SJSA1 (cell line): ENCODE results near the gene ZBTB16. TPM values are rescaled to one million over a fixed set of nuclear protein-coding genes. Genes with fewer than 3 reads are reported as not detected.

ENCODE experiments used
- DNase-seq, 2 experiments: peaks; one replicate each; pipeline ENCODE4 v3.0.0-alpha.2; 2015 to 2020; ENCODE audit warnings: low spot score in 2 of 2, low read depth in 1 of 2
- H3K27ac ChIP-seq: fragments of 250-450 bp; sonication (Bioruptor Pico); 2 replicates; pipeline ENCODE4 v1.5.1; 2020; ENCODE audit warnings: mild to moderate bottlenecking, moderate library complexity
- H3K27me3 ChIP-seq: fragments of 250-450 bp; sonication (Bioruptor Pico); replicated peaks from 2 replicates; pipeline ENCODE4 v1.5.1; 2020; ENCODE audit warnings: mild to moderate bottlenecking, moderate library complexity
- H3K36me3 ChIP-seq: fragments of 250-450 bp; sonication (Bioruptor Pico); 2 replicates; pipeline ENCODE4 v1.5.1; 2020; ENCODE audit warnings: mild to moderate bottlenecking
- H3K4me1 ChIP-seq: fragments of 250-450 bp; sonication (Bioruptor Pico); replicated peaks from 2 replicates; pipeline ENCODE4 v1.6.1; 2021; ENCODE audit warnings: mild to moderate bottlenecking
- H3K4me3 ChIP-seq: fragments of 250-450 bp; sonication (Bioruptor Pico); 2 replicates; pipeline ENCODE4 v1.5.1; 2020; ENCODE audit warnings: mild to moderate bottlenecking
- H3K9me3 ChIP-seq: fragments of 250-450 bp; sonication (Bioruptor Pico); replicated peaks from 2 replicates; pipeline ENCODE4 v1.5.1; 2020; ENCODE audit warnings: mild to moderate bottlenecking
- total RNA-seq: library from RNA; depleted of rRNA; stranded (reverse); fragments of >200 nt; shearing (Covaris generic); gene quantifications from 2 replicates; pipeline ENCODE4 v1.2.3, GENCODE V29; 2014

ZBTB16 gene
- total RNA-seq, 1 experiment from 2014 or later: not detected

GRCh38 chr11:114208377-114208776, 148.9 kb downstream of the ZBTB16 start:
- Histone ChIP-seq H3K36me3 (no peaks in the 10 kb centered on the region), H3K27me3 (no peaks in the 10 kb centered on the region), H3K9me3 (no peaks in the 10 kb centered on the region), H3K27ac (no peak overlapping the region), H3K4me1 (no peaks in the 10 kb centered on the region), H3K4me3 (no peak overlapping the region)
- no peak for DNase-seq

GRCh38 chr11:114209343-114209742, 149.8 kb downstream of the ZBTB16 start:
- no peak for DNase-seq
- H3K4me3 ChIP-seq: no peak overlapping the region
- H3K9me3 ChIP-seq: no peaks in the 10 kb centered on the region

GRCh38 chr11:114209904-114210303, 150.4 kb downstream of the ZBTB16 start:
- DNase-seq: no peak
- H3K9me3 ChIP-seq: no peaks in the 10 kb centered on the region
- no peaks in the 10 kb centered on the region for H3K36me3 ChIP-seq

More at GRCh38 chr11:114209343-114209742, 149.8 kb downstream of the ZBTB16 start:
- Histone ChIP-seq H3K27me3 (no peaks in the 10 kb centered on the region), H3K36me3 (no peaks in the 10 kb centered on the region), H3K27ac (no peak overlapping the region), H3K4me1 (no peaks in the 10 kb centered on the region)

DNA sequence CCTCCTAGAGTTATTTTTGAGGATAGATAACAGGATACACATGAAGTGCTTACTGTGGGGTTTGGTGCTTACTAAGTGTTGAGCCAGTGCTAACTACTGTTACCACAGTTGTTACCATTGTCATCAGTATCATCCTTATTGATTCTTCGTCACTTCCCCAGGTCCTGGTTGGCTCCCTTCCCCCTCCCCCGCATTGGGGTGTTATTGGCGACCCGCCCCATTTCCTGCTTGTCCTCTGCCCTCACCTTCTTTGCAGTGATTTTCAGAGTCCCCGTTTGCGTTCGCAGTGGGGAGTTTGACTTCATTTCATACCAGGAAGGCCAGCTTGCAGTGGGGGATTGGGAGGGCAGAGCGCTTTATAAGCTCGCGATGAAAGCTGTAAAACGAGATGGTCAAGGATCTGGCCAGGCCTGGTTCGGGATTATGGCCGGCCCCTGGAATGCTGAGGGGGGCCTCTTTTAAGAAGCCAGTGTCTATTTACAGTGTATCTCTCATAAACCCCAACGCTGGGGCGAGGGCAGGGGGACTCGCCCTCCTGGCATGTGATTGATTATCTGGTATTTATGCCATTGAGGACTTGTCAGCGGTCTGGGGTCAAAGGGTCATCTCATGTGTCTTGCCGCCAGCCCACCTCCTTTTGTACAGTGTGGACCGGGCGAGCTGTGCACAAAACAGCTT, 152.1 kb downstream of the ZBTB16 start:
- H3K27me3 ChIP-seq: no peaks in the 10 kb centered on the region
- no peaks in the 10 kb centered on the region for H3K9me3 ChIP-seq
- H3K4me1 ChIP-seq: no peaks in the 10 kb centered on the region
- DNase-seq: no peak
- H3K27ac ChIP-seq: no peak overlapping the region
- no peaks in the 10 kb centered on the region for H3K36me3 ChIP-seq
- H3K4me3 ChIP-seq: no peak overlapping the region

More at GRCh38 chr11:114209904-114210303, 150.4 kb downstream of the ZBTB16 start:
- no peaks in the 10 kb centered on the region for H3K27me3 ChIP-seq
- no peaks in the 10 kb centered on the region for H3K4me1 ChIP-seq
- H3K27ac ChIP-seq: no peak overlapping the region
- no peak overlapping the region for H3K4me3 ChIP-seq

DNA sequence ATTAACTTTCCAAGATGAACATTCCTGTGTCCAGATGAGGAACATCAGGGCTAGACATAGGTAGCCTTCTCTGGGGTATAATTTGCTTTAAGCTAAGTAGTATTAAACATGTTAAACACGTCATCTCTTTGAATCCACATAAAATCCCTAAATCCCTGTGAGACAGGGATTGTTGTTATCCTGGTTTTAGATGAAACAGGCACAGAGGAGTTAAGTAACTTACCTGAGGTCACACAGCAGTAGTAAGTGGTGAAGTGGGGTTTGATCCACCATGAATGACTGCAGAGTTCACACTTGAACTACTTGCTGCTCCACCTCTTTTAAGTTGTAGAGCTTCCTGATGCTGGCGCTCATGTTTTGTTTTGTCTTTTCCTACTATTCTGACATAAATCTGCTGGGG, 154.1 kb downstream of the ZBTB16 start:
- H3K27ac ChIP-seq: no peak overlapping the region
- no peak for DNase-seq
- no peaks in the 10 kb centered on the region for H3K27me3 ChIP-seq
- no peaks in the 10 kb centered on the region for H3K9me3 ChIP-seq
- no peak overlapping the region for H3K4me3 ChIP-seq
- H3K4me1 ChIP-seq: no peaks in the 10 kb centered on the region
- H3K36me3 ChIP-seq: no peaks in the 10 kb centered on the region

- H3K4me1 ChIP-seq: no peaks in the 10 kb centered on the region
- H3K9me3 ChIP-seq: no peaks in the 10 kb centered on the region
- no peak overlapping the region for H3K27ac ChIP-seq
- DNase-seq: no peak
- no peaks in the 10 kb centered on the region for H3K27me3 ChIP-seq
- H3K4me3 ChIP-seq: no peak overlapping the region
- no peaks in the 10 kb centered on the region for H3K36me3 ChIP-seq
Observed at GRCh38 chr11:114215428-114215827, 155.9 kb downstream of the ZBTB16 start.

DNA sequence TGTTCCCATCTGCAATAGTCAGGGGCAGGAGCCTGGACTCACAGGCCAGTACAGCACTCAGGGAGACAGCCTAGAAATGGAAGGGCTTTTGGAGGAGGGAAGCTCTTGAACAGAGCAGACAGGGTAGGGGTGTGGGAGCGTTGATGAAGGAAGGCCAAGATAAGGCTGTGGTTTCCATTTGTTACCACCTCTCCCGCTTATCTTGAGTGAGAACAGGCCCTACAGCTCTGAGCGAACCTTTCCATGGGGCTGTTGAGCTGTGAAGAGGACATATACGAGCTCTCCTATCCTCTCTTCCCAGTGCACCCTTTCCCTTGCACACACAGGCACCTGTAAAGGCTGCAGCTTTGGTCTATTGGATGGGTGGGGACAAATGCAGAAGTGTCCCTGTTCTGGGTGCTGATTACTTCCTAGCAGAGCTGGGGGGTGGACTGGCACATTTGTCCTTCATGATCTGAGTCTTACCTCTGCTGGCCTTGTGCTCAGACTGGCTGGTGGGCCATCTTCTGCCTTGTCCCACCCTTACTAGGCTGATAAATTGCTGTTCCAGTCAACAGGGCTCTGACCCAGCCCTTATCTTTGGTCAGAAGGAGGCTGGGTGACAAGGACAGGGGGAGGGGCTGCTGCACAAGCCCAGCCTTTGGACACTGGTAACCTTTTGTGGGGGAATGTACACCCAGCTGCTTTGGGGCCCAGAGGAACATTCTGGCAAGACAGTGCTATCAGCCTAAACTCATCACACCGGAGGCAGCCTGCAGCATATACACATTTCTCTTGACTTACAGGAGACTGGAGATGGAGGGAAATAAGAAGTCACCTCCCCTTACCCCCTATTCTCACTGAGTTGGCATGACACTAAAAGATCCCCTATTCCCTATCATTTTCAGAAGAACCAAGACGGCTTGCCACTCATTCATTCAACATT, 156.6 kb downstream of the ZBTB16 start:
- Histone ChIP-seq H3K36me3 (no peaks in the 10 kb centered on the region), H3K9me3 (no peaks in the 10 kb centered on the region), H3K27me3 (no peaks in the 10 kb centered on the region), H3K4me3 (no peak overlapping the region), H3K4me1 (no peaks in the 10 kb centered on the region), H3K27ac (no peak overlapping the region)
- no peak for DNase-seq

DNA sequence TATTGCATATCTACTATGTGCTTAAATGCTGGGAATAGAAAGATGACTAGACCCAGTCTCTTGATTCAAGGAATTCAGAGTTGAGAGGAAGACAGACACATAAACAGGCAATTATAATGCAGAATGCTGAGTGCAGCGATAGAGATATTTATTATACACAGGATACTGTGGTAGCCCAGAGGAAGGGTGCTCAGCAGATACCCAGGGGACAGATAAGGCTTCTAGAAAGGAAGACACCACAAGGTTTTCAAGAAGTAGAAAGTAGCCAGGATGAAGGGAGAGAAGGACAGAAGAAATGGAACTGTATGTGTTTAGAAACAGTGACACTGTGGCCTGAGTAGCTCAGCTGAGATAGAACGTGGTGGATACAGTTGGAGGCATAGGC, 157.3 kb downstream of the ZBTB16 start:
- H3K36me3 ChIP-seq: no peaks in the 10 kb centered on the region
- DNase-seq: no peak
- H3K9me3 ChIP-seq: no peaks in the 10 kb centered on the region
- H3K27ac ChIP-seq: no peak overlapping the region
- no peaks in the 10 kb centered on the region for H3K27me3 ChIP-seq
- no peaks in the 10 kb centered on the region for H3K4me1 ChIP-seq
- H3K4me3 ChIP-seq: no peak overlapping the region

- H3K36me3 ChIP-seq: no peaks in the 10 kb centered on the region
Observed at GRCh38 chr11:114218508-114218907, 159.0 kb downstream of the ZBTB16 start.

DNA sequence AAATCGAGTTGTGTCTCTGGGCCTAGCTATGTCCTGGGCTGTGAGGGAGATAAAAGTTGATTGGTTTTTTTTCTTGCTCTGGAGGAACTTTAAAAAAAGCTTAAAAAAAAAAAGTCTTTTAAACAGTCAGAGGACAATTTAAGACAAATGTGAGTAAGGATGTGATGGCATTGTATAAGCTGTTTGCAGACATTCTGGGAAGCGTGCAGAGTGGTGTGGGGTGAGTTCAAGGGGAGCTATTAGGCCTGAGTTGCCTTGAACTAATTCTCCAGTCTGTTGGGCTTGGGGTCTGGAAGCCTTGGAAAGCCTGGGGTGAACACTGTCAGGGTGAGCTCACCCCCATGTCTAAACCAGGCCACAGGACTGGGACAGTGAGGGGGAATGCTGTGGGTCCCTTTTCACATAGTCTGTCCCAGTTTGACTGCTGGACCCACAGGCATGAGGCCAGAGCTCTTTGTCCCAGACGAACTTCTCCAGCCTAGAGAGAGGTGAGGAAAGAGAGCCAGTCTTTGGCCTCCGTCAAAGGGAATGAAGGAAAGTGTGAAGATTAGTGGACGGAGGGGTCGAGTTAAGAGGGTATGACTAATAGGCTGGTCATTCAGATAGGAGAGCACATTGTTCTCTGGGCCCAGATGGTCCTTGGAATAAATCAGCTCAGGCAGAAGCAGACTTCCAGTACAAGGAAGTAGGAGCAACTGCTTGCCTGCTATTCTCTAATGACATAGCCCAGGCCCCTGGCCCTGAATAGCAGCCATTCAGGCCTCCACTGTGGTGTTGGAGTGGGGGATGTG, 160.2 kb downstream of the ZBTB16 start:
- Histone ChIP-seq H3K9me3 (no peaks in the 10 kb centered on the region), H3K27ac (no peak overlapping the region), H3K27me3 (no peaks in the 10 kb centered on the region), H3K4me1 (no peaks in the 10 kb centered on the region), H3K36me3 (no peaks in the 10 kb centered on the region), H3K4me3 (no peak overlapping the region)
- DNase-seq: no peak

More at GRCh38 chr11:114218508-114218907, 159.0 kb downstream of the ZBTB16 start:
- DNase-seq: no peak
- Histone ChIP-seq H3K27ac (no peak overlapping the region), H3K4me3 (no peak overlapping the region), H3K4me1 (no peaks in the 10 kb centered on the region), H3K9me3 (no peaks in the 10 kb centered on the region), H3K27me3 (no peaks in the 10 kb centered on the region)

GRCh38 chr11:114221037-114221436, 161.5 kb downstream of the ZBTB16 start:
- H3K27me3 ChIP-seq: no peaks in the 10 kb centered on the region
- H3K27ac ChIP-seq: no peak overlapping the region
- no peak for DNase-seq
- H3K9me3 ChIP-seq: no peaks in the 10 kb centered on the region
- H3K4me3 ChIP-seq: no peak overlapping the region
- H3K4me1 ChIP-seq: no peaks in the 10 kb centered on the region
- H3K36me3 ChIP-seq: no peaks in the 10 kb centered on the region

DNA sequence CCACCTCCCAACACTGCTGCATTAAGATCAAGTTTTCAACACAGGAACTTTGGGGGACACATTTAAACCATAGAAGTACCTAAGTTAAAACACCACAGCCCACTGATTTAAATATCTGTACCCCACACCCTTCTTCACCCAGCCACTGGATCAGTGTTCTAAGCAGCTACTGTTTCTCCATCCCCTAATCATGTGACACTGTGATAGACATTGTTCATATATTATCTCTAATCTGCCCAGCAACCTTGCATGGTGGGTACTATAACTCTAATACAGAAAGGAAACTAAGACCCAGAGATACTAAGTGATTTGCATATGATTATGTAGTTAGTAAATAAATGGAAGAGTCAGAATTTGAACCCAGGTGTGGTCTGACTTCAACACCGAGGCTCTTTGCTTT, 166.2 kb downstream of the ZBTB16 start:
- Histone ChIP-seq H3K4me1 (no peaks in the 10 kb centered on the region), H3K27me3 (no peaks in the 10 kb centered on the region), H3K9me3 (no peaks in the 10 kb centered on the region), H3K36me3 (no peaks in the 10 kb centered on the region), H3K27ac (no peak overlapping the region), H3K4me3 (no peak overlapping the region)
- no peak for DNase-seq

DNA sequence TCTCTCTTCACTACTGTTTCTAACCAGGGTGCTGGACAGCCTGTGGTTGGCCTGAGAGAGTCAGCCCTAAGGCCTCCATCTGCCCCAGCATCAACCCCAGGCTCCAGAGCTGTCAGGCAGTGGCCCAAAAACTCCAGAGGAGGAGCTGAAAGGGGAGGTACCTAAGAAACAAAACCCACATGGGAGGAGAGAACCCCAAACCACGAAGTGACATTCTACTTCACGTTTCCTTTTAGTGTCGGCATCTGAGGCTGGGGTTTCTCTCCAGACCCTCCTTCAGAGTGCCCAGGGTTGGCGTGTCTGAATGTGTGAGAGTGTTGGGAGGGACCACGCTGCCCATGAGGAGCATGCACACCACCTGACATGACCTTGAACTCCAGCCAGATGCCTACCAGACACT, 166.8 kb downstream of the ZBTB16 start:
- no peak overlapping the region for H3K27ac ChIP-seq
- no peak for DNase-seq
- H3K9me3 ChIP-seq: no peaks in the 10 kb centered on the region
- no peaks in the 10 kb centered on the region for H3K36me3 ChIP-seq
- H3K4me3 ChIP-seq: no peak overlapping the region
- no peaks in the 10 kb centered on the region for H3K27me3 ChIP-seq
- H3K4me1 ChIP-seq: no peaks in the 10 kb centered on the region
